HG03135 (cell line): ENCODE results near the gene OR1I1.
"Not testable (repeated sequence)": the region's sequence is repeated elsewhere in the genome, so short reads cannot be mapped to it uniquely, and the experiment has no call there.

Source experiments
- ATAC-seq: cut with Tn5 transposase; IDR thresholded peaks from one replicate; pipeline ENCODE4 v1.9.1; 2021; ENCODE audit warnings: mild to moderate bottlenecking, moderate library complexity; ENCODE audit not compliant: unreplicated experiment

The OR1I1 gene

DNA sequence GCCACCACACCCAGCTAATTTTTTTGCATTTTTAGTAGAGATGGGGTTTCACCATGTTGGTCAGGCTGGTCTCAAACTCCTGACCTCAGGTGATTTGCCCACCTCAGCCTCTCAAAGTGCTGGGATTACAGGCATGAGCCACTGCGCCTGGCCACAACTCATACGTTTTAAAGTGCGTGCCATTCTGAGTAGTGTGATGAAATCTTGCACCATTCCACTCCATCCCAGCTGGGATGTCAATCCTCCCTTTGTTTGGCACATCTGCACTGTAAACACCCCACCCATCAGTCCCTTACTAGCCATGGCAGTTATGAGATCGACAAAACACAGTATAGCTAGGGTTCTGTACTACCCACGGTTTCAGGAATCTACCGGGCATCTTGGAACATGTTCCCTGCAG, 16.0 kb downstream of the OR1I1 start:
- not testable (repeated sequence) for ATAC-seq

DNA sequence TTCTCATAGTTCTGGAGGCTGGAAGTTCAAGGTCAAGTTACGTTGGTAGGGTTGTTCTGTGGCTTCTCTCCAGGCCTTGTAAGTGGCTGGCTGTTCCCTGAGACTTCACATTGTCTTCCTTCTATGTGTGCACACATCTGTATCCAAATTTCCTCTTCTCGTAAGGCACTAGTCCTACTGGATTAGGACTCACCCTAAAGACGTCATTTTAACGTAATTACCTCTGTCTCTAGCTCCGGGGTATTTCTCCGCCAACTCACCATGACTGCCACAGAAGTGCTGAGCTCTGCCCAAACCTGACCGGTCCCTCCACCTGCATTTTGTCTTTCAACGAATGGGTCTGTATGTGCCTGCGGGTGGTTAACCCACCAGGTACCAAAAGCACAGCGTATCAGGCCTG, 16.4 kb downstream of the OR1I1 start:
- ATAC-seq, result no peak

DNA sequence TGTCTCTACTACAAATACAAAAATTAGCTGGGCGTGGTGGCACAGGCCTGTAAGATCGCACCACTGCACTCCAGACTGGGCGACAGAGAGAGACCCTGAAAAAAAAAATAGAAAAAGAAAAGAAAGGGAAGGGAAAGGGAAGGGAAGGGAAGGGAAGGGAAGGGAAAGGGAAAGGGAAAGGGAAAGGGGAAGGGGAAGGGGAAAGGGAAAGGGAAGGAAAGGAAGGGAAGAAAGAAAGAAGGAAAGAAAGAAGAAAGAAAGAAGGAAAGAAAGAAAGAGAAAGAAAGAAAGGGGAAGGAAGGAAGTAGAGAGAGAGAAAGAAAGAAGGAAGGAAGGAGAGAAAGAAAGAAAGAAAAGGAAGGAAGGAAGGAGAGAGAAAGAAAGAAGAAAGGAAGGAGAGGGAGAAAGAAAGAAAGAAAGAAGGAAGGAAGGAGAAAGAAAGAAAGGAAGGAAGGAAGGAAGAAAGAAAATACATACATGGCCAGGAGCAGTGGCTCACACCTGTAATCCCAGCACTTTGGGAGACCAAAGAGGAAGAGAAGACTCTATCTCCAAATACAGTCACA, 17.1 kb downstream of the OR1I1 start:
- ATAC-seq, result no peak

DNA sequence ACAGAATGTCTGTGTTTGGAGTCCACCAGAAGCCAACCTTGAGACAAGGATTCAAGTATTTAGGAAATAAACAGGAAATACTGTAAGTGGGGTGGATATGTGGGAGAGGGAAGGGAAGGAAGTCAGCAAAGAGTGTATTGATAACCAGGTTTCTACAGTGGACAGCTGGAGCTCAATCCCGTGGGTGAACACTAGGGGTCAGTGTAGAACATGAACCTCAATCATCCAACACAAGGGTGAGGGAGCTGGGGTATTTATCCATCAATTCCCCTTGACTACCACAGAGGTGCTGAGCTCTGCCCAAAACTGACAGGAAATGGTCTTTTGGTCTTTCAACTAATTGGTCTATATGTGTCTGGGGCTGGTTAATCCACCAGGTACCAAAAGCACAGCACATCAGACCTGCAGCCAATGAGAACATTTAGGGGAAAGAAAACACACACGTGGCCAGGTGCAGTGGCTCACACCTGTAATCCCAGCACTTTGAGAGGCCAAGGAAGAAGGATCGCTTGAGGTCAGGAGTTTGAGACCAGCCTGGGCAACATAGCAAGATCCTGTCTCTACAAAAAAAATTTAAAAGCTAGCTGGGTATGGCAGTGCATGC, 19.6 kb downstream of the OR1I1 start:
- no peak for ATAC-seq

DNA sequence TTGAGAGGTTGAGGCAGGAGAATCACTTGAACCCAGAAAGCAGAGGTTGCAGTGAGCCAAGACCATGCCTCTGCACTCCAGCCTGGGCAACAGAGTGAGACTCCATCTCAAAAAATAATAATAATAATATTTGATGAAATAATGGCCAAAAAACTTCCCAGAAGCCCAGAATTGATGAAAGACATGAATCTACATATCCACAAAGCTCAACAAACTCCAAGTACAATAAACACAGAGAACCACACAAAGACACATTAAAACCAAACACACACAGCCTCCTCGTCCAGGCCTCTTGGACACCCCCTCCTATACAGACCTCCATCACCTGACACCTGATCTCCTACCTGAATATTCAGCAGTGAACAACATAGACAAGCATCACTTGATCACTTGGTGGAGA, 22.0 kb downstream of the OR1I1 start:
- ATAC-seq, result no peak

DNA sequence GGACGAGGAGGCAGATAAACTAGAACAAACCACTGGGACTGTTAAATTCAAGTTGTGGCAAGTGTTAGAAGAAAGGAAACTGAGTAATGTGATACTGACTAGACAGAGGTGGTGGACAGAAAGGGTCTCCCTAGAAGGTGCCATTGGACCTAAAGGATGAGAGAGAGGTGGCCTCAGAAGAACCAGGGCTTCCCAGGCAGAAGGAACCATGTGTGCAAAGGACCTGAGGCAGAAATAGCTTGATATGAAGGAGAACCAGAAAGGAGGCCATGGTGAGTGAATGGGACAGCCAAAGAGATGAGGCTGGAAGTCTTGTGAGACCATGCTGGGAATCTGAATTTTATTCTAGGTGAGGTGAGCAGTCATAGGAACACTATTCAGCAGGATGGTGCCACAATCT, 22.4 kb downstream of the OR1I1 start:
- ATAC-seq, result no peak

DNA sequence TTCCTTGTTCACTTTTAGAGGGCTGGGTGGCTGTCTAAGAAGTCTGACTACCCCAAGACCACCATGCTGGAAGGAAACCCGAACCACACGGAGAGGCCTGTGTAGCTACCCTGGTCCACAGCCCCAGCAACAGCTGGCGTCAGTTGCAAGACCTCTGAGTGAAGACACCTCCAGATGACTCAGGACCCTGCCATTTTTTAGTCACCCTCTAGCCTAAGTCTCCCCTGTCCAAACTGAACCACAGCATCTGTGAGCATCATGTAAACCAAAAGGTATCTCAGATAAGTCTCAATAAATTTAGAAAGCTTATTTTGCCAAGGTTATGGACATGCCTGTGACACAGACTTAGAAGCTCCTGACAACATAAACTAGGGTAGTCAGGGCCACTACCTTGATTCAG, 23.0 kb downstream of the OR1I1 start:
- no peak for ATAC-seq

DNA sequence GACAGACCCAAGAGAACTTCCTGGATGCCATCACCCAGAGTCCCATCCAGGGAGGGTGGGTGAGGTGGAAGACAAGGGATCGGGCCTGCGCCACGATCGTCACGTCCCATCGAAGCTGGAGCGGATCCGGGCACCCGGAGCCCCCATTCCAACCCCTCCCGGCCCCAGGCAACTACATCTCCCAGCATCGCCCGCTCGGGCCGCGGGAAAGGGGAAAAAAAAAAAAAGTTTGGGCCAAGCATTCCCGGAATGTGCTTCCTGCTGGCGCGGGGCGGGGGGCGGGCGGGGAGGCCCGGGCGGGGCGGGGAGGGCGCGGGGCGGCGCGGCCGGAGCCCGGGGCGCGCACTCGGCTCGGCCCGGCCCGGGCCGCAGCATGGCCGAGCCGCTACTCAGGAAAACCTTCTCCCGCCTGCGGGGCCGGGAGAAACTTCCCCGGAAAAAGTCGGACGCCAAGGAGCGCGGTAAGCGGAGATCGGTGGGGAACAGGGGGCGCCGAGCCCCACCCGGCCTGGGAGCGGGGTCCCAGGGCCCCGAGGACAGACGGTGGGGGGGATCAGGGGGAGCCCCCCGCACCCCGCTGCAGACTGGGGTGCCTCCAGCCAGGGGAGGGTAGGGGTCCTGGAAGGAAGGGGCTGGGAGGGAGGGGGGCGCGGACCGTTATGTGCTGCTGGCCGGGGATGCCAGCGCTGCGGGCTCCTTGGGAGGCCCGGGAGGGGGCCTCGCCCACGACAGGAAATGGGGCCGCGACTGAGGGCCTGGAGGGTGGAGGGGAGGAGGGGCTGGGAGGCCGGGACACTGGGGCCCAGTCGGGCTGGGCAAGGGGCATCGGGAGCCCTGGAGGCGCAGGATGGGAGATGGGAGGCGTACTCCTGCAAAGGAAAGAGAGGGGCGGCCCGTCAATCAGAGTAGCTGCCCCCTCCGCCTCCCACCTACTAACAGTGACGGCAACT, 25.3 kb downstream of the OR1I1 start, which contains the start of gene SYDE1:
Gene SYDE1, plus strand, starts transcription at position 341 of the 950 bp plus-strand sequence. Its CDS starts 33 bp downstream, at position 374.
- no peak for ATAC-seq

DNA sequence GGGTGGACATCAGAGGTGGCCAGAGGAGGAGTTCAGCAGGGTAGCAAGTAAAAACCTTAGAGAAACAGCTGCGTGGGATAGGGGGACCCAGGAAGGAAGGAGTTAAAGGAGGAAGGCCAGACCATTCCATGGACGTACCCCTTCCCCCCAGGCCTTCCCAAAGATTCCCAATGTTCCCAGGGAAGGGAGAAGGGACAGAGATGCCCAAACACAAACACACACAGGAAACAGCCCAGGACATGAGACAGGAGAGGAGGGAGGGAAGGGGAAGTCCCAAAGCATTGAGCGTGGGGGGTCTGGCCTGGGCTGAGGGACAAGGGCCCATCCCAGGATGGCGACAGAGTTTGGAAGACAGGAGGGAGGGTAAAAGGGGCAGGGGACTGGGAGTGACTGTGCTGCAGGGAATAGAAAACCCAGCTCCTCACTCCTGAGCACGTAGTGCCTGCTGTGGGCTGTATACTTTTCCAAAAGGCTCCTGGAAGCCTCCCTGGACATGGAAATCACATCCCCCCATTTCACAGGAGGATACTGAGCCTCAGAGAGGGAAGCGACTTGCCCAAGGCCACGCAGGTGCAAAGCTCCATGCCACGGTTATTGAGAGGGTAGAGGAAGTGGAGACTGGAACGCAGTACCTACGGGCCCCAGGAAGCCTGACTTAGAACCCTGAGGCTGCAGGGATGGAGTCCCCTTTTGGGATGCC, 26.3 kb downstream of the OR1I1 start:
- ATAC-seq, result no peak

DNA sequence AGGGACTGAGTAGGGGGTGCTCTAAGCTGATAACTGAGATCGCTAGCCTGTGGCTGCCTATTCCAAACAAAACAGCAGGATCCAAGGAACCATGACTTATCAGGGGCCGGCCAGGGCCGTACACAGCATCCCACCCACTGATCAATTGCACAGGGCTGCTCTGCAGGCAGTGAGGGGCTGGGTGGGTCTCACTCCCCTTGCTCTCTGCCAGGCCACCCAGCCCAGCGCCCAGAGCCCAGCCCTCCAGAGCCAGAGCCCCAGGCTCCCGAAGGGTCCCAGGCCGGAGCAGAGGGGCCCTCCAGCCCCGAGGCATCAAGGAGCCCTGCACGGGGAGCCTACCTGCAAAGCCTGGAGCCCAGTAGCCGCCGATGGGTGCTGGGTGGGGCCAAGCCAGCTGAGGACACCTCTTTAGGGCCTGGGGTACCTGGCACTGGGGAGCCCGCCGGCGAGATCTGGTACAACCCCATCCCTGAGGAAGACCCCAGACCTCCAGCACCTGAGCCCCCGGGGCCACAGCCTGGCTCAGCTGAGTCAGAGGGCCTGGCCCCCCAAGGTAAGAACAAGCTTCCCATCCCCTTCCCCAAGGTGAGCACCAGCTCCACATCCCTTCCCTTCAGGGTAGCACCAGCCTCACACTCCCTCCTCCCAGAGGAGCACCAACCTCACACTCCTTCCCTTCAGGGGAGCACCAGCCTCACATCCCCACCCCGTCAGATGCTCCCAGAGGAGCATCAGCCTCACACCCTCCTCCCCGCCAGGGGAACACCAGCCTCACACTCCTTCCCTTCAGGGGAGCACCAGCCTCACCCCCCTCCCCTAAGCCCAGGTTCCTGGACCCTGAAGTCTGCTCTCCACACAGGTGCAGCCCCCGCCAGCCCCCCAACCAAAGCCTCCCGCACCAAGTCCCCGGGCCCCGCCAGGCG, 27.1 kb downstream of the OR1I1 start:
- no peak for ATAC-seq

DNA sequence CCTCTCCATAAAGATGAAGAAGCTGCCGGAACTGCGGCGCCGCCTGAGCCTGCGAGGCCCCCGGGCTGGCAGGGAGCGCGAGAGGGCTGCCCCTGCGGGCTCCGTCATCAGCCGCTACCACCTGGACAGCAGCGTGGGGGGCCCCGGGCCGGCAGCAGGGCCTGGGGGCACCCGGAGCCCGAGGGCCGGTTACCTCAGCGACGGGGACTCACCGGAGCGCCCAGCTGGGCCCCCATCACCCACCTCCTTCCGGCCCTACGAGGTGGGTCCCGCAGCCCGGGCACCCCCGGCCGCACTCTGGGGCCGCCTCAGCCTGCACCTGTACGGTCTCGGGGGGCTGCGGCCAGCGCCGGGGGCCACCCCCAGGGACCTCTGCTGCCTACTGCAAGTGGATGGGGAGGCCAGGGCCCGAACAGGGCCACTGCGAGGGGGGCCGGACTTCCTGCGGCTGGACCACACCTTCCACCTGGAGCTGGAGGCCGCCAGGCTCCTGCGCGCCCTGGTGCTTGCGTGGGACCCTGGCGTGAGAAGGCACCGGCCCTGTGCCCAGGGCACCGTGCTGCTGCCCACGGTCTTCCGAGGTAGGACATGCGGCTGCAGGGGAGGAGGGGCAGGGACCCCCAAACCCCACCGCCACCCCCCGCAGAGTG, 27.9 kb downstream of the OR1I1 start:
- no peak for ATAC-seq

DNA sequence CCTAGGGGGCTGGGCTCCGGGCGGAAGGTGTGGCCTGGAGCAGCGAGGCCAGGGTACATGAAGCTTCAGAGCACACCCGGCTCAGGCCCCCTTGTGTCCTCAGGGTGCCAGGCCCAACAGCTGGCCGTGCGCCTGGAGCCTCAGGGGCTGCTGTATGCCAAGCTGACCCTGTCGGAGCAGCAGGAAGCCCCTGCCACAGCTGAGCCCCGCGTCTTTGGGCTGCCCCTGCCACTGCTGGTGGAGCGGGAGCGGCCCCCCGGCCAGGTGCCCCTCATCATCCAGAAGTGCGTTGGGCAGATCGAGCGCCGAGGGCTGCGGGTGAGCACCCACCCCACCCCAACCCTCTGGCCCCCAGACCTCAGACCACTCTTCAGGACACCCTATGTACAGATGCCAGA, 28.4 kb downstream of the OR1I1 start:
- ATAC-seq, result no peak

DNA sequence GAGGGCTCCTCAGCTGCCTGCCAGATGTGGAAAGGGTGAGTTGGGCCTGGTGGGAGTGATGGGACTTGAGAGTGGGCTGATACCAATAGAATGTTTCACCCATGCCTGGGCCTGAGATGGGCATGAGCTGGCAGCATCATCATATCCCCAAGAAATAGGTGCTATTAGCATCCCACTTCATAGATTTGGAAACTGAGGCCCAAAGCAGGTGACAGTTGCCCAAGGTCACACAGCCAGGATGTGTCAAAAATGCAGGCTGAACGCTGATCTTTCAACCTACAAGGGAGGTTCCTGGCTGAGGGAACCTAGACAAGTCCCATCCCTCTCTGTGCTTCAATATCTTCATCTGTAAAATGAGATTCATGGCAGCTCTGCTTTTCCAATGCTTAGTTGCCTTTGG, 29.7 kb downstream of the OR1I1 start:
- ATAC-seq, result no peak

DNA sequence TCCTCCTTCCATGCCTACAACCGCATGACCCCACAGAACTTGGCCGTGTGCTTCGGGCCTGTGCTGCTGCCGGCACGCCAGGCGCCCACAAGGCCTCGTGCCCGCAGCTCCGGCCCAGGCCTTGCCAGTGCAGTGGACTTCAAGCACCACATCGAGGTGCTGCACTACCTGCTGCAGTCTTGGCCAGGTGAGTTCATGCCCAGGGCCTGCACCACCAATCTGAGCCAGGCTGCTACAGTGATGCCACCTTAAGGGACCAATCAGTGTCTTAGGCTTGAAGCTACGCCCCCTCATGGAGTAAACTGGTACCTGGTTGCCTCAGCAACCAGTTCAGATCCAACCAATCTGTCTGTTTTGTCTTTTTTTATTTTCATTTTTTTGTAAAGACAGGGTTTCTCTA, 30.4 kb downstream of the OR1I1 start:
- no peak for ATAC-seq

DNA sequence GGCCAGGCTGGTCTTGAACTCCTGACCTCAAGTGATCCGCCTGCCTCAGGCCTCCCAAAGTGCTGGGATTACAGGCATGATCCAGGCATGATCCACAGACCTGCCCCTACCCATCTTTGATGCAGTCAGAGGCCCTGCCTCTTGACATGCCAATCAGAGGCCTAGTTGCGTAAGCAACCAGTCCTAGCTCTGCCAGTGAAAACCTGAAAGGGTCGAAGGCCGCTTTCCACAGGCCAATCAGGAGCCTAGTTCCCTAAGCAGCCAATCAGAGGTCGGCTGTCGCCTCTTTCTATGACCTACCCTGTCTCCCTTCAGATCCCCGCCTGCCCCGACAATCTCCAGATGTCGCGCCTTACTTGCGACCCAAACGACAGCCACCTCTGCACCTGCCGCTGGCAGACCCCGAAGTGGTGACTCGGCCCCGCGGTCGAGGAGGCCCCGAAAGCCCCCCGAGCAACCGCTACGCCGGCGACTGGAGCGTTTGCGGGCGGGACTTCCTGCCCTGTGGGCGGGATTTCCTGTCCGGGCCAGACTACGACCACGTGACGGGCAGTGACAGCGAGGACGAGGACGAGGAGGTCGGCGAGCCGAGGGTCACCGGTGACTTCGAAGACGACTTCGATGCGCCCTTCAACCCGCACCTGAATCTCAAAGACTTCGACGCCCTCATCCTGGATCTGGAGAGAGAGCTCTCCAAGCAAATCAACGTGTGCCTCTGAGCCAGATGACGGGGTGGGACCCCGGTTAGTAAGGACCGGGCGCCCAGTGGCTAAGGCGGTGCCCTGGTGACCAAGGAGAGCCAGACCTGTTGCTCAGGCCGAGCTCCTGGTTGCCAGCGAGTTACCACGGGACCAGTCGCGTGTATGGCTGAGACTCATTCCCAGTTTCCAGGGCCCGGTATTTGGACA, 31.5 kb downstream of the OR1I1 start:
- ATAC-seq, result no peak

DNA sequence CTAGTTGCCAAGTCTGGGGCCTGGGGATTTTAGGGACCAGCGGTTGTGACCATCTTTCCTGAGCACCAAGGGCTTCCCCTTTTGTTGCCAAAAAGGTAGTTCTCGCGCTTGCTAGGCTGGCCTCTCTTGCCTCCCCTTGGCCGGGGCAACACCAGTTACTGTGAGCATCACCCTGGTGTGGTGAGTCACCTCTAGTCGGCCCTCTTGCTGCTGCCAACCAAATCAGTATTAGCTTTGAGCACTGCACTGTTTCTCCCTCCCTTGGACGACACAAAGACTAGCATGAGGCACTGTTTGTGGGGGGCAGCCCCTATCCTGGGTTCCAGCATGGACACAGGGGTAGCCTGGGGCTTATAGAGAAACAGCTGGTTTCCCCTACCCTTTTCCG, 32.1 kb downstream of the OR1I1 start:
- ATAC-seq, result no peak

DNA sequence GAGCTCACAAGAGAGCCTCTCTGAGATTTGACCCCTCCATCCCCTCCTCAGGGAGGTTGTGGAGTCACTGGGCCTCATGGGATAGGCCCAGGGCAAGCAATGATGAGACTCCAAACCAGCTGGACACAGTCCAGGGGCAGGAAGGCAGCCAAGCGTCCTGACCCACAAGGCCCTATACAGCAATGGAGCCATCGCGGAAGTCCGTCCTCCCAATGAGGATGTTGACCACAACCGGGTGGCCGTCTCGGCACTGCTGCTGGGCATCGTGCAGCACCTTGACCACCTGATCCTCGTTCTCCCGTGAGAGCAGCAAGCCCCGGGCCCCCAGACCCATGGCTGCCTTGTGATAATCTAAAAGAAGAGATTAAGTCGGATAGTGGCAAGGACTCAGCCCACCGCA, 33.1 kb downstream of the OR1I1 start:
- ATAC-seq, result no peak

DNA sequence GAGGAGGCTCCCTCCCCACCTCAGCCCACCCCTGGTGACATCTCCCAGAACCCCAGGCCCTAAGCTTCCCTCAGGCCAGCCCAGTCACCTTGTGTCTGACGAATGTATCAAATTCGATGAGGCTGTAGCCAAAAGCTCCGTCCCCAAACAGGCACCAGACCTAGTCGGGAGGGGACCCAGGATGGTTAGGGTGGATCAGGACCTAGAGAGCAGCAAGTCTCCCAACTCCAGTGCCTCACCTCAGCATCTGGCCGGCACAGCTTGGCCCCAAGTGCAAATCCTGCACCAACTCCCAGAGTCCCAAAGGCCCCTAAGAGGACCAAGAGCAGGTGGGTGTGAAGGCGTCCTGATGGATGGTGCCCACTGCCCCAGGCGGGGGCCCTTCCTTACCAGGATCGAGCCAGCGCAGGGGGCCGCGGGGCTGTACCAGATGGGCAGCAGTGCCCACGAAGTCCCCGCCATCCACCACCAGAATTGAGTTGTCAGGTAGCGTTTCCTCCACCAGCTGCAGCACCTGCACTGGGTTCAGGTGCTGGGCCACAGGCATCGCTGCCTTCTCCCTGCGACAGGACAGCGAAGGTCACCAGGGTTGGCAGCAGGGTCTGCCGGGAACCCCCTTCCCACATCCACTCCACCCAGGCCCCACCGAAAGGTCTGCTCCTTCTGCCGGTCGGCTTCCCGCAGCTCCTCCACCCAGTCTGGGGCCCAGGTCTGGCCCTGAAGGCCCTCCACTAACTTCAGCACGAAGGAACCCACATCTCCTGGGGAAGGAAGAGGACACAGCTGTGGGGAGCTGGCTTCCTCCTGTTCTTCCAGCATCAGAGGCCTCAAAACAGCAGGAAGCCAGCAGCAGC, 34.0 kb downstream of the OR1I1 start:
- ATAC-seq, result no peak
